ENCODE data around the gene SLC5A1. TPM values are rescaled to one million over a fixed set of nuclear protein-coding genes. Genes with fewer than 3 reads are reported as not detected.

SLC5A1 gene
- total RNA-seq, 2 donors from 2014 or later: 0.33 to 7.0 TPM

DNA sequence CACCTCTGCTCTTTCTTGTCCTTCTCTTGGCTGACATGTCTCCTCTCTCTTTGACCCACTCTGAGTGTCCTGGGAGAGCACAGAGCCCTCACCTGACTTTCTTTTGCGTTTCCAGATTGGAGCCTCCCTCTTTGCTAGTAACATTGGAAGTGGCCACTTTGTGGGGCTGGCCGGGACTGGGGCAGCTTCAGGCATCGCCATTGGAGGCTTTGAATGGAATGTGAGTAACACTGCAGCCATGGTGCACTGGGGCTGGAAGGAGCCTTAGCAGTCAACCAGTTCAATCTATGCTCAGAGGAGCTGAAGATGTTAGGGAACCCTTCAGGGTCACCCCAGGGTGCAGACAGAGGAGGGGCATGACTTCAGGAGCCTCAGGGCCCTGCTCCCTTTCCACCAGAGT, 23.8 kb downstream of the SLC5A1 start:
- intact Hi-C loops (cut with DNase I): no loop called here
- TF ChIP-seq, protein P1, sequence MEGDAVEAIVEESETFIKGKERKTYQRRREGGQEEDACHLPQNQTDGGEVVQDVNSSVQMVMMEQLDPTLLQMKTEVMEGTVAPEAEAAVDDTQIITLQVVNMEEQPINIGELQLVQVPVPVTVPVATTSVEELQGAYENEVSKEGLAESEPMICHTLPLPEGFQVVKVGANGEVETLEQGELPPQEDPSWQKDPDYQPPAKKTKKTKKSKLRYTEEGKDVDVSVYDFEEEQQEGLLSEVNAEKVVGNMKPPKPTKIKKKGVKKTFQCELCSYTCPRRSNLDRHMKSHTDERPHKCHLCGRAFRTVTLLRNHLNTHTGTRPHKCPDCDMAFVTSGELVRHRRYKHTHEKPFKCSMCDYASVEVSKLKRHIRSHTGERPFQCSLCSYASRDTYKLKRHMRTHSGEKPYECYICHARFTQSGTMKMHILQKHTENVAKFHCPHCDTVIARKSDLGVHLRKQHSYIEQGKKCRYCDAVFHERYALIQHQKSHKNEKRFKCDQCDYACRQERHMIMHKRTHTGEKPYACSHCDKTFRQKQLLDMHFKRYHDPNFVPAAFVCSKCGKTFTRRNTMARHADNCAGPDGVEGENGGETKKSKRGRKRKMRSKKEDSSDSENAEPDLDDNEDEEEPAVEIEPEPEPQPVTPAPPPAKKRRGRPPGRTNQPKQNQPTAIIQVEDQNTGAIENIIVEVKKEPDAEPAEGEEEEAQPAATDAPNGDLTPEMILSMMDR (IDR thresholded peaks at IDR 0.05): no peak
- no peaks in the 10 kb centered on the region for H3K9me3 ChIP-seq
- H3K36me3 ChIP-seq (replicated peaks in 1 of 2; ENCODE audit: insufficient read depth in 1 of 2, low read depth in 2 of 2): no peaks in the 10 kb centered on the region
- H3K4me1 ChIP-seq: no peaks in the 10 kb centered on the region
- no peak overlapping the region for H3K4me3 ChIP-seq
- ATAC-seq (no peak), DNase-seq (no peak)
- no peaks in the 10 kb centered on the region for H3K27me3 ChIP-seq
- no peak overlapping the region for H3K27ac ChIP-seq
- WGBS, 2 donors: 45 to 72% methylated on average over 3 of the region's 3 CpGs

DNA sequence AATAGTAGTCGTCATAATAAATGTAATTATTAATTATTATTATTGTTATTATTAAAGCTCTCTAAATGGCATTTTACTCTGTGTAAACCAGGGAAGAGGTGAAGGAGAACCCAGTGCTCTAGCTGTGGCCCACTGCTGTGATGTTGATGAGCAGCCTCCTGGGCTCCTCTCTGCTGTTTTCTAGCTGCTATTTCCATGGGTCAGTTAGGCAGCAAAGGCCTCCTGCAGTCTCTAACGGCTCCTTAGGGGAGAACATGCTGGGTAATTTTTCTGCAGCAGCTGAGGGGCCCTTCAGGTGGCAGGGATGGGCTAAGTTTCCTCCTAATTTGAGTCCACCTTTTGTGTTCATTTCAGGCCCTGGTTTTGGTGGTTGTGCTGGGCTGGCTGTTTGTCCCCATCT, 24.6 kb downstream of the SLC5A1 start:
- no peak overlapping the region for H3K27ac ChIP-seq
- peaks cover 0 to 4% of the 10 kb centered on the region in 2 donors for H3K27me3 ChIP-seq
- H3K36me3 ChIP-seq (replicated peaks in 1 of 2; ENCODE audit: insufficient read depth in 1 of 2, low read depth in 2 of 2): no peaks in the 10 kb centered on the region
- 20 to 42% methylated on average over 2 of the region's 2 CpGs for WGBS, 2 donors
- intact Hi-C loops (cut with DNase I): no loop called here
- H3K4me3 ChIP-seq: no peak overlapping the region
- no peaks in the 10 kb centered on the region for H3K4me1 ChIP-seq
- DNase-seq (no peak), ATAC-seq (no peak)
- no peaks in the 10 kb centered on the region for H3K9me3 ChIP-seq
- no peak for TF ChIP-seq POLR2A (IDR thresholded peaks at IDR 0.05)
- TF ChIP-seq, protein P1 (IDR thresholded peaks at IDR 0.05): no peak

DNA sequence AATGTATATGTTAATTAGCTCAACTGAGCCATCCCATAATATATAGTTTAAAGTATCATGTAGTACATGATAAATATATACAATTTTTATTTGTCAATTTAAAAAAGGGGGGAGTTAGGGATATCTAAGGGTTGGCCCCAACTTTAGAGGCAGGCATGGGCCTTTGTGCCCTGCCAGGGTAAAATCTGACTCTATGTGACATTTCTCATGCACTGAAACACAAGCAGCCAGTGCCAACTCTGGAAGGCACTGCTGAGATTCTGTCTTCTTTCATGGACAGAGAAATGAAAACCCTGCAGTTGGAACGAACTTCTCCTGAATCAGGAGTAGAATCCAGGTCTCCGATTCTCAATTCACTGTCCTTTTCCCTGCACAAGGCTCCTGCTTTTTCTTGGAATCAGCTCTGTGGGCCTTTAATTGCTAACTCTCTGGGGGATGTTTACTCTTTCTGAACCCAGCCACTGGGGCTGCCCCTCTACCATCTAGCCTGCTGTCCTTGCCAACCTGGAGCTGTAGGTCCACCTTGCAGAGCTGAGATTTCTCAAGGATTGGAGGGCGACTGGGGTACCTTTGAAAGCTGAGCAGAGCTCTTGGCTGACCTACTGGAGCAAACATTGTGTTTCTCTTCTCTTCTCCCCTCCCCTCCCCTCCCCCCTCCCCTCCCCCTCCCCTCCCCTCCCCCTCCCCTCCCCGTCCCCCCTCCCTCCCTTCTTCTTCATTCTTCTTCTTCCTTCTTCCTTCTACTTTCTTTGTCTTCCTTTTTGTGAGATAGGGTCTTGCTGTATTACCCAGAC, 26.7 kb downstream of the SLC5A1 start:
- Histone ChIP-seq H3K9me3 (no peaks in the 10 kb centered on the region), H3K4me1 (peaks cover 4% of the 10 kb centered on the region), H3K27ac (no peak overlapping the region), H3K27me3 (peaks cover 0 to 4% of the 10 kb centered on the region in 2 donors), H3K4me3 (no peak overlapping the region), H3K36me3 (replicated peaks in 1 of 2; ENCODE audit: insufficient read depth in 1 of 2, low read depth in 2 of 2) (no peaks in the 10 kb centered on the region)
- TF ChIP-seq, protein P1 (IDR thresholded peaks at IDR 0.05): no peak
- no peak for TF ChIP-seq POLR2A (IDR thresholded peaks at IDR 0.05)
- no peak for ATAC-seq
- 70 to 72% methylated on average over 3 to 4 of the region's 4 CpGs for WGBS, 2 donors
- intact Hi-C loops (cut with DNase I): no loop called here
- DNase-seq: no peak

DNA sequence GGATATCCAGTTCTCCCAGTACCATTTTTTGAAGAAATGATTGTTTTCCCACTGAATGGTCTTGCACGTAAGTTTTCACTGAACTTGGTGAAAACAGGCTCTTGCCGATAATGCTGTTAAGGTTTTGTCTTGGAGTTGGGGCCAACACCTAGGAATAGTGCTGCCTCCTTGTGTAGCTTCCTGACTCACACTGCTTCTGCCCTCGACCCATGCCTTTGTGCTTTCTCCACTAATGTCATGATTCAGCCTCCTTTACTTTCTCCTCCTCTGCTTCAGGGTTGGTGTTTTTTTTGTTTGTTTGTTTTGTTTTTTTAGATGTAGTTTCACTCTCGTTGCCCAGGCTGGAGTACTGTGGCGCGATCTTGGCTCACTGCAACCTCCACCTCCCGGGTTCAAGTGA, 30.2 kb downstream of the SLC5A1 start:
- Histone ChIP-seq H3K27ac (no peak overlapping the region), H3K4me1 (peaks cover 4% of the 10 kb centered on the region), H3K36me3 (replicated peaks in 1 of 2; ENCODE audit: insufficient read depth in 1 of 2, low read depth in 2 of 2) (no peaks in the 10 kb centered on the region), H3K4me3 (no peak overlapping the region), H3K27me3 (peaks cover 0 to 4% of the 10 kb centered on the region in 2 donors), H3K9me3 (no peaks in the 10 kb centered on the region)
- whole genome bisulfite sequencing, 2 donors: 64 to 82% methylated on average over 7 of the region's 7 CpGs
- TF ChIP-seq POLR2A (IDR thresholded peaks at IDR 0.05): no peak
- TF ChIP-seq, protein P1 (IDR thresholded peaks at IDR 0.05): no peak
- no peak for DNase-seq
- ATAC-seq: no peak
- intact Hi-C loops (cut with DNase I): no loop called here
